Endometrium (tissue), 2 donors: Measurements from ENCODE around the gene TECTA.
A peak's percentile ranks its signal among the peaks of the same experiment; 100 is the strongest.
"Not testable (repeated sequence)": the region's sequence is repeated elsewhere in the genome, so short reads cannot be mapped to it uniquely, and the experiment has no call there.

Experiments
- FAIRE-seq: peaks from 2 replicates; lab custom pipeline; 2012; peaks lifted over from hg19 to GRCh38; lab: Jason Lieb, UNC
- donor health status: control.
- donor health status: control.

TECTA gene

GRCh38 chr11:121090145-121090721 is 10.8 kb upstream of the TECTA start:
- no peak for FAIRE-seq

DNA sequence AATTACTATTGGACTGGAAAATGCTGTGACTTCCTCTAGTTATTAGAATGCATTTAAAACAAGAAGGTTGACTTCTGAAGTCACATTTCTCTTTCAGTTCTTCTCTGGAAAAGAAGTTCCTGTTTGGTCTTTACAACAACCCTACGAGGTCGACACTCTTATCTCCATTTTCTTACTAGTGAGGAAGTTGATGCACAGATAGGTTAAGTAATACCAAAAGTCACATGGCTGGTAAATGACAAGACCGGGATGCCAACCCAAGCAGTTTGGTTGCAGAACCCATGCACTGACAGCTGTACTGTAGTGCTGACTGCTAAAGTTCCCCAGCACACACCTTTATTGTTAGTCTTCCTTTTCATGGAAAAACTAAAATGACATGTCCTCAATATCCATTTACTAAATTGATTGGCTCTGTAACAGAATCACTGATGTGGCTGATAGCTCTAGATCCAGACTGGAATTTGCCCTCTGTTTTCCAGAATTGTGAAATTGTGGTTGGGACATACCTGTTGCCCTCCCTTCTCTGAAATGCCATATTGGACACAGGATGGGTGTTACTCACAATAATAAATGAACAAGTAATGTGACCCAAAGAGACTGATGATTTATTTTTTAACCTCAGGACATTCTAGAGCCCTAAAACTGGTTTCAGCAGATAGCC is 9.4 kb upstream of the TECTA start:
- no peak for FAIRE-seq

- FAIRE-seq: no peak
These were observed 5.5 kb upstream of the TECTA start for GRCh38 chr11:121095561-121095960.

GRCh38 chr11:121099364-121099763 is 1.7 kb upstream of the TECTA start:
- no peak for FAIRE-seq

DNA sequence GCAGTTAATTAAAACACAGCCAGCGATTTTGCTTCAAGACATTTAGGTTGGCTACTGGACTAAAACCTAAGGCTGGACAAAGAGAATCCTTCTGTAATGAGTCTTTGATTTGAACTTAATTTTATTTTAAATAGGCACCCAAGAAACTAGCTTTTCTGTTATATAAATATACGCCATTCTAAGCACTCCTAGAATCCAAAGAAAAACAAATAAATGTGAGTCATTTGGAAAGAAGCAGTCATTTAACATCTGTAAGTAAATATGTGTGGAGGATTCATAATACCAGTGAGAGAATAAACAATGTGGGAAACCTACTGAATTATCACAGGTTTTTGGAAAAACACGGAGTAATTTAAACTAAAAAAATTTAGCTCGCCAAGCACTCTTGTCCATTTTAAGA is 1.2 kb upstream of the TECTA start:
- peak; percentile 29 for FAIRE-seq

DNA sequence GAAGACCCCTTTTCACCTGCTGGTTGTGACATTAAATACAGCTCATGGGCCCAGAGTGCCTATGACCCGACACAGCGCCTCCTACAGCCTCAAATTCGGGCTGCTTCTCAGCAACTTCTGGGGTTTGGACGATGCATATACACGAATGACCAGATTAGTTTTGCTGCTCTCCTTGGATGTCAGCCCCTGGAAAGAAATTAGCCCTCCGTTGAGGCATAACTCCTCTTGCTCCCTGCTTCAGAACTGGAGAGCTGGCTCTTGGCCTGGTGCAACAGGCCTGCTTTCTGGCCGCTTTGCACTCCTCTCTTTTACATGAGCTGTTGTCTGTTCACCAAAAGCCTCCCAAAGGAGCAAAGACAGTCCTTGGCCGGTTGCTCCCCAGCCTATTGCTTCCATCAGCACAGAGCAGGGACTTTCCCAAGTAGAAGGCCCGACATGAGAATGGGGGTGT is 3.3 kb downstream of the TECTA start:
- no peak for FAIRE-seq

DNA sequence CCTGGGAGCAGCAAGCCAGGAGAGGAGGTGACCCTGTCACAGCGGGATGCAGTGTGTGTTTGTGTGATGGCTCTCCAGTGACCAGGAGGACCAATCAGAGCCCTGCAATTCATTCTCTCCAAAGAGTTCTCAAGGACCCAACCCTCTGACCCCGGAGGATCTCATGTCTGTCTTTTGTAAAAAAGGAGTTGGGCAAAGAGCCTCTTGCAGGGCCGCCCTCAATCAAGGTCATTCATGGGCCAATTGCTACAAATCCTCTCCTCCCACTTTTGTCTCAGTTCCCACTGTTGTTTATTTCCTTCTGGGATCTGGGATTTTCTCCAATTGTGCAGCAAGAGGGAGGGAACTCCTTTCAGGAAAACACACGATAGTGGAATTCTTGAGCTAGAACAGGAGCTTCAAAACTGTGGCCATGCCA is 4.0 kb downstream of the TECTA start:
- peak; percentile 94 for FAIRE-seq

DNA sequence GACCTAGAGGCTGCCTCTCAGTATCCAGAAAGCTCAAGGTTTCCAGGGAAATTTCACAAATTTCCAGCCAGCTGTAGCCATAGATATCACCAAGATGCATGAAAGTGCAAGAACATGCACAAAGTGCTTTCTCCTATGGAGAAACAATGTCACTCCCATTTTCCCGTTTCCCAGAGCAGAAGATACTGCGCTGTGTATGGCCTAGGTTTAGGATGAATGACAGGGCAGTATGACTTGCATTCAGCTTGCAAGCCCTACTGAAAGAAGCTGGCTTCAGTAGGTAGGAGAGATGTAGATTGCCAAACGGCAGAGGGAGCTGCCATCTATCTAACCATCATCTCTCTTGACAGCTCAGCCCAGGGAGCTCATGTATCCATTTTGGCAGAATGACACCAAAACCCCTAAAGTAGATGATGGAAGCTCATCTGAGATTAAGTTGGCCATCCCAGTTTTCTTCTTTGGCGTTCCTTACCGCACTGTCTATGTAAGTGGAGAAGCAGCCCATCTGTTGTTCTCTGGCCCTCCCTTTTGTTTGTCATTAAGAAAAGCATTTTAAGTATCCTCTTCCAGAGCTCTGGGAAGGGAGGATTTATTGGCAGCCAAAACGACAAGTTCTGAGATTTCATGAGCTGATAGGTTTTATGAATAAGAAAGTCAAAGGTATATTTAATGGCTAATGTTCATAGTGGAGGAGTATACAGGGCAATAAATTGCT is 4.6 kb downstream of the TECTA start:
- FAIRE-seq: peak; percentile 94

DNA sequence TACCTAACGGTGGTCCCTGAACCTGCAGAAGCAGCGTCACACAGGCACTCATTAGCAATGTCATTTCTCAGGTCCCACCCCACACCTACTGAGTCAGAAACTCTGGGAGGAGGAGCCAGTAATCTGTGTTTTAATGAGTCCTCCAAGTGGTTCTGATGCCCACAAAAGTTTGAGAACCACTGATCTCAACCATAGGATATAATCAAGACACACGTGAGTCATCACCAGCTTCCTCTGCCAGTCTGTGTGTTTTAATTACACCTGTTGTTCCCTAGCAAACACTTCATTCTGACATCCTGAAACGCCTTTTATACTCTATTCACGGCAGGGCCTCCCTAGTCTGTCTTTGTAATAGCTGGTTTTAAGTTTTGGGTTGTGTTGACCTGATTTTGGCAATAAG is 5.8 kb downstream of the TECTA start:
- FAIRE-seq: no peak

DNA sequence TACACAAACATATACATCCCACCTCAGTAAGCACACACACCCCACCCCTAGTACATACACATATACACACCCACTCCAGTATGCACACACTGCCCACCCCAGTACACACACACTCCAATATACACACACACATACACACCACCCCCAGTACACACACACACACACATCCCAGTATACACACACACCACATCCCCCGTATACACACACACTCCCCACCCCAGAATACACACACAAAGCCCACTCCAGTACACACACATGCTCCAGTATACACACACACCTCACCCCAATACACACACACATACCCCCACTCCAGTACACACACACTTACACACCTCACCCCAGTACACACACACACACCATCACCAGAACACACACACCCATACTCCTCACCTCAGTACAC is 7.4 kb downstream of the TECTA start:
- FAIRE-seq: no peak

- no peak for FAIRE-seq
These were observed 8.4 kb downstream of the TECTA start for GRCh38 chr11:121109471-121109870.

DNA sequence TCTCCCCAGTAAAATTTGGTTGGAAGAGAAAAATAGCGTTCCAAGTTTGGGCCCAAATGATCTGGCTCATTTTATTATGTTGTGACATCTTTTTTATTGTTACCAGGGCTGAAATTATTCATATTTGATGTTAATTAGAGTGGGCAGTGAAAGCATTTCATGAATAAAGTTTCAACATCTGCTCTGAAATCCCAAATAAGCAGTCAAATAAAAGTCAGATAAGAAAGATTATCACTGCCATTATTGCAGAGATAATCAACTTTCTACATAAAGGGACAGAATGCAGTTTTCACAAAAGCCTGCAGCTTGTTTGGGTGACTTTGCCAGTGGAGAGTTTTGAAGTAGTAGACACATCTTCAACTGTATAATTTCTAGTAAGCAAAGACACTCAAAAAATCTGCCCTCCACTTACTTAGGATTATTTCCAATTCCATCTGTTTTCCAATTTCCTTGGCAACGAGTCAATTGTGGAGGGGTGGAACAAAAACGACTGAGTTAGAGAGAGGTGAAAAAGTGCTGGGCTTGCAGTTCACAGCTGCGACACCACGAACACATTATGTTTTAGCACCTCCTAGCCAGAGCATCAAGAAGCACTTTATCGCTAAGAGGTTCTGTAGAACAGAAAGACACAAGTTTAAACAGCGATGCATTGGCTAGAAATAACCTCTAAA is 9.0 kb downstream of the TECTA start:
- FAIRE-seq: peak; percentile 71

GRCh38 chr11:121110871-121111724 is 10.1 kb downstream of the TECTA start:
- FAIRE-seq: no peak

- FAIRE-seq: no peak
These were observed 11.7 kb downstream of the TECTA start for GRCh38 chr11:121112498-121113455.

DNA sequence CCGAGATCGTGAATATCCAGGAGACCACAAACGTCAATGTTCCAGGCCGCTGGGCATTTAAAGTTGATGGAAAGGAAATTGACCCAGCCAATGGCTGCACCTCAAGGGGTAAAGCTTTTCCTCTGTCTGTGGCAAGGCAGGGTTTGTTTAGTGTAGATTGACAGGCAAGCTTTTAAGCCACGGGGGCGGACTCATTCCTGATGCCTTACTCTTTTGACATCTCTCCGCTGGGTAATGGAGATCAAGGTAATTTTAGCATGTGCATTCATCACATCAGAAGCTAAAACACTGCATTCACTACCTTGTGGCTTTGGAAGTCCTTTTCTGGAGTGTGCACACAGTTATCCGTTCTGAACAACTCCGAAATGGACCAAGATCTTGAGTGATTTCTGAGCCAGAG is 12.6 kb downstream of the TECTA start:
- no peak for FAIRE-seq

- FAIRE-seq: not testable (repeated sequence)
These were observed 14.0 kb downstream of the TECTA start for GRCh38 chr11:121115024-121115423.

GRCh38 chr11:121117788-121118187 is 16.7 kb downstream of the TECTA start:
- no peak for FAIRE-seq

- no peak for FAIRE-seq
These were observed 18.4 kb downstream of the TECTA start for GRCh38 chr11:121119440-121119839.

- FAIRE-seq: no peak
These were observed 21.3 kb downstream of the TECTA start for GRCh38 chr11:121122328-121122727.

GRCh38 chr11:121123496-121124069 is 22.5 kb downstream of the TECTA start:
- no peak for FAIRE-seq
